ENCODE measurements around the gene EML3.
A peak's percentile ranks its signal among the peaks of the same experiment; 100 is the strongest.
"Not testable (repeated sequence)": the region's sequence is repeated elsewhere in the genome, so short reads cannot be mapped to it uniquely, and the experiment has no call there.

The EML3 gene

GRCh38 chr11:62574363-62575071 is 38.1 kb downstream of the EML3 start:
- DNase-seq (ENCODE audit: low read depth), result peak; percentile 25
- TF ChIP-seq CTCF (IDR thresholded peaks at IDR 0.05; ENCODE audit: low read length, missing control alignments), result no peak

GRCh38 chr11:62573592-62574362 is 38.8 kb downstream of the EML3 start, which contains the start of gene EEF1G:
Gene EEF1G (minus strand): TSS chr11:62573891. CDS start chr11:62573842, 49 bp downstream.
- DNase-seq (ENCODE audit: low read depth), result peak; percentile 100
- peak within 1 kb of the TSS; percentile 99 for H3K4me3 ChIP-seq (replicated peaks; ENCODE audit: low read depth, low read length)
- no peak for TF ChIP-seq CTCF (IDR thresholded peaks at IDR 0.05; ENCODE audit: low read length, missing control alignments)

More at GRCh38 chr11:62574363-62575071, 38.1 kb downstream of the EML3 start:
- peak overlapping the region; percentile 65 for H3K4me3 ChIP-seq (replicated peaks; ENCODE audit: low read depth, low read length)

GRCh38 chr11:62573006-62573591 is 39.5 kb downstream of the EML3 start:
- no peak for TF ChIP-seq CTCF (IDR thresholded peaks at IDR 0.05; ENCODE audit: low read length, missing control alignments)
- peak overlapping the region; percentile 99 for H3K4me3 ChIP-seq (replicated peaks; ENCODE audit: low read depth, low read length)
- DNase-seq (ENCODE audit: low read depth), result peak; percentile 23

- DNase-seq (ENCODE audit: low read depth), result no peak
- H3K4me3 ChIP-seq (replicated peaks; ENCODE audit: low read depth, low read length), result peak overlapping the region; percentile 99
- TF ChIP-seq CTCF (IDR thresholded peaks at IDR 0.05; ENCODE audit: low read length, missing control alignments), result no peak
Measured at GRCh38 chr11:62572431-62572830, 40.1 kb downstream of the EML3 start.

GRCh38 chr11:62571493-62571892 is 41.1 kb downstream of the EML3 start:
- not testable (repeated sequence) for DNase-seq (ENCODE audit: low read depth); H3K4me3 ChIP-seq (replicated peaks; ENCODE audit: low read depth, low read length)

- DNase-seq (ENCODE audit: low read depth); H3K4me3 ChIP-seq (replicated peaks; ENCODE audit: low read depth, low read length): not testable (repeated sequence)
Measured at GRCh38 chr11:62570903-62571302, 41.7 kb downstream of the EML3 start.

- no peak for TF ChIP-seq CTCF (IDR thresholded peaks at IDR 0.05; ENCODE audit: low read length, missing control alignments)
- DNase-seq (ENCODE audit: low read depth), result no peak
Measured at GRCh38 chr11:62569611-62570010, 43.0 kb downstream of the EML3 start.

More at GRCh38 chr11:62569611-62570010, 43.0 kb downstream of the EML3 start:
- H3K4me3 ChIP-seq (replicated peaks; ENCODE audit: low read depth, low read length), result no peak overlapping the region

Data from fibroblast of pulmonary artery (primary cell).